ENCODE measurements around the gene REL. TPM values are rescaled to one million over a fixed set of nuclear protein-coding genes. Genes with fewer than 3 reads are reported as not detected.

The REL gene
- total RNA-seq, 1 donor from 2014 or later: 5.4 TPM

- Mint-ChIP-seq H3K27ac (ENCODE audit: unreplicated experiment) (no peak overlapping the region), H3K4me1 (ENCODE audit: low read depth) (no peaks in the 10 kb centered on the region), H3K4me3 (ENCODE audit: unreplicated experiment) (no peak overlapping the region), H3K27me3 (ENCODE audit: low read depth) (peaks cover 28% of the 10 kb centered on the region), H3K36me3 (ENCODE audit: low read depth) (peaks cover 2% of the 10 kb centered on the region), H3K9me3 (ENCODE audit: low read depth) (no peaks in the 10 kb centered on the region)
- no peak for DNase-seq (ENCODE audit: low spot score)
- no peak for TF ChIP-seq CTCF (IDR thresholded peaks at IDR 0.05)
Measured at GRCh38 chr2:60837123-60837522, 44.3 kb upstream of the REL start.

GRCh38 chr2:60838481-60838880 lies 42.9 kb upstream of the REL start:
- no peak for DNase-seq (ENCODE audit: low spot score)
- Mint-ChIP-seq H3K27me3 (ENCODE audit: low read depth) (peaks cover 21% of the 10 kb centered on the region), H3K27ac (ENCODE audit: unreplicated experiment) (no peak overlapping the region), H3K4me1 (ENCODE audit: low read depth) (no peaks in the 10 kb centered on the region), H3K4me3 (ENCODE audit: unreplicated experiment) (no peak overlapping the region), H3K36me3 (ENCODE audit: low read depth) (peaks cover 2% of the 10 kb centered on the region), H3K9me3 (ENCODE audit: low read depth) (no peaks in the 10 kb centered on the region)
- no peak for TF ChIP-seq CTCF (IDR thresholded peaks at IDR 0.05)

GRCh38 chr2:60839126-60839813 lies 42.1 kb upstream of the REL start:
- H3K4me3 Mint-ChIP-seq (ENCODE audit: unreplicated experiment): no peak overlapping the region
- no peaks in the 10 kb centered on the region for H3K4me1 Mint-ChIP-seq (ENCODE audit: low read depth)
- H3K27me3 Mint-ChIP-seq (ENCODE audit: low read depth): peaks cover 15% of the 10 kb centered on the region
- no peak for TF ChIP-seq CTCF (IDR thresholded peaks at IDR 0.05)
- no peaks in the 10 kb centered on the region for H3K9me3 Mint-ChIP-seq (ENCODE audit: low read depth)
- no peak overlapping the region for H3K27ac Mint-ChIP-seq (ENCODE audit: unreplicated experiment)
- no peaks in the 10 kb centered on the region for H3K36me3 Mint-ChIP-seq (ENCODE audit: low read depth)
- no peak for DNase-seq (ENCODE audit: low spot score)

GRCh38 chr2:60840880-60841279 lies 40.5 kb upstream of the REL start:
- Mint-ChIP-seq H3K27ac (ENCODE audit: unreplicated experiment) (no peak overlapping the region), H3K9me3 (ENCODE audit: low read depth) (no peaks in the 10 kb centered on the region), H3K36me3 (ENCODE audit: low read depth) (no peaks in the 10 kb centered on the region), H3K27me3 (ENCODE audit: low read depth) (peaks cover 5% of the 10 kb centered on the region), H3K4me3 (ENCODE audit: unreplicated experiment) (no peak overlapping the region), H3K4me1 (ENCODE audit: low read depth) (no peaks in the 10 kb centered on the region)
- DNase-seq (ENCODE audit: low spot score): no peak
- TF ChIP-seq CTCF (IDR thresholded peaks at IDR 0.05): no peak

- no peaks in the 10 kb centered on the region for H3K9me3 Mint-ChIP-seq (ENCODE audit: low read depth)
- H3K27ac Mint-ChIP-seq (ENCODE audit: unreplicated experiment): no peak overlapping the region
- H3K4me3 Mint-ChIP-seq (ENCODE audit: unreplicated experiment): no peak overlapping the region
- TF ChIP-seq CTCF (IDR thresholded peaks at IDR 0.05): no peak
- no peaks in the 10 kb centered on the region for H3K27me3 Mint-ChIP-seq (ENCODE audit: low read depth)
- no peaks in the 10 kb centered on the region for H3K36me3 Mint-ChIP-seq (ENCODE audit: low read depth)
- DNase-seq (ENCODE audit: low spot score): no peak
- no peaks in the 10 kb centered on the region for H3K4me1 Mint-ChIP-seq (ENCODE audit: low read depth)
Measured at GRCh38 chr2:60843006-60843405, 38.4 kb upstream of the REL start.
